Activated CD8-positive, alpha-beta memory T cell treated with anti-CD3 and anti-CD28 coated beads, Interleukin-2, amount 10 ng/mL, durations not matched to agents 7 days and 5 days (primary cell): ENCODE data around the gene SPRR2A. TPM values are rescaled to one million over a fixed set of nuclear protein-coding genes. Genes with fewer than 3 reads are reported as not detected.
"Not testable (repeated sequence)": the region's sequence is repeated elsewhere in the genome, so short reads cannot be mapped to it uniquely, and the experiment has no call there.

ENCODE experiments used
- ATAC-seq: fragments of 150-1000 bp; cut with Tn5 transposase; one replicate; pipeline ENCODE4 v1.10.0; 2021; ENCODE audit warnings: moderate library complexity
- CTCF ChIA-PET: fragments of 350-600 bp; sonication (Branson Sonifier 250); formaldehyde crosslinking; loops from one replicate; lab custom pipeline; 2021; ENCODE audit warnings: antibody characterized with exemption; lab: Charles Lee
- DNase-seq: peaks from one replicate; pipeline ENCODE4 v3.0.0-alpha.2; 2020
- H3K27ac Mint-ChIP-seq: one replicate; pipeline ENCODE4 v1.8.0; 2021; ENCODE audit warnings: mild to moderate bottlenecking, mixed read lengths
- H3K27me3 Mint-ChIP-seq: one replicate; pipeline ENCODE4 v1.8.0; 2021; ENCODE audit warnings: mixed read lengths
- H3K36me3 Mint-ChIP-seq: one replicate; pipeline ENCODE4 v1.8.0; 2021; ENCODE audit warnings: mild to moderate bottlenecking, mixed read lengths
- H3K4me1 Mint-ChIP-seq: one replicate; pipeline ENCODE4 v1.8.0; 2021; ENCODE audit warnings: mixed read lengths
- H3K4me3 Mint-ChIP-seq: one replicate; pipeline ENCODE4 v1.8.0; 2021; ENCODE audit warnings: mild to moderate bottlenecking, moderate library complexity, mixed read lengths
- H3K9me3 Mint-ChIP-seq: one replicate; pipeline ENCODE4 v1.8.0; 2022; ENCODE audit warnings: low read depth, mixed read lengths
- total RNA-seq, 2 experiments: library from RNA; stranded (reverse); gene quantifications; one replicate each; pipeline ENCODE4 v1.2.3, GENCODE V29; 2021

SPRR2A gene
- not detected for total RNA-seq

- CTCF ChIA-PET, result no interaction called here
- Mint-ChIP-seq H3K9me3 (no peaks in the 10 kb centered on the region), H3K36me3 (no peaks in the 10 kb centered on the region), H3K4me1 (no peaks in the 10 kb centered on the region), H3K27ac (no peak within 1 kb of the TSS), H3K27me3 (peaks cover 18% of the 10 kb centered on the region), H3K4me3 (no peak within 1 kb of the TSS)
- DNase-seq, result no peak
- ATAC-seq, result no peak
These were observed at the start of gene SPRR2A for GRCh38 chr1:153057375-153057774. TSS of gene SPRR2A (minus strand) at chr1:153057512. CDS start at chr1:153056735, 777 bp downstream.

GRCh38 chr1:153100245-153100644 lies 42.9 kb upstream of the SPRR2A start:
- no peaks in the 10 kb centered on the region for H3K36me3 Mint-ChIP-seq
- H3K4me3 Mint-ChIP-seq, result no peak overlapping the region

GRCh38 chr1:153099461-153100045 lies 42.2 kb upstream of the SPRR2A start:
- Mint-ChIP-seq H3K9me3 (no peaks in the 10 kb centered on the region), H3K36me3 (no peaks in the 10 kb centered on the region), H3K27ac (no peak overlapping the region), H3K27me3 (peaks cover 9% of the 10 kb centered on the region), H3K4me1 (no peaks in the 10 kb centered on the region), H3K4me3 (no peak overlapping the region)
- no peak for DNase-seq
- CTCF ChIA-PET, result no interaction called here
- ATAC-seq, result no peak

More at GRCh38 chr1:153100245-153100644, 42.9 kb upstream of the SPRR2A start:
- Mint-ChIP-seq H3K9me3 (no peaks in the 10 kb centered on the region), H3K27ac (no peak overlapping the region), H3K27me3 (peaks cover 11% of the 10 kb centered on the region), H3K4me1 (no peaks in the 10 kb centered on the region)
- CTCF ChIA-PET, result no interaction called here
- ATAC-seq (no peak), DNase-seq (no peak)

GRCh38 chr1:153095764-153096163 lies 38.5 kb upstream of the SPRR2A start:
- ATAC-seq (no peak), DNase-seq (no peak)
- CTCF ChIA-PET, result no interaction called here
- H3K36me3 Mint-ChIP-seq, result no peaks in the 10 kb centered on the region
- H3K4me3 Mint-ChIP-seq, result no peak overlapping the region
- peaks cover 9% of the 10 kb centered on the region for H3K27me3 Mint-ChIP-seq
- no peaks in the 10 kb centered on the region for H3K4me1 Mint-ChIP-seq
- no peaks in the 10 kb centered on the region for H3K9me3 Mint-ChIP-seq
- no peak overlapping the region for H3K27ac Mint-ChIP-seq

- H3K9me3 Mint-ChIP-seq, result no peaks in the 10 kb centered on the region
- H3K36me3 Mint-ChIP-seq, result no peaks in the 10 kb centered on the region
- H3K27me3 Mint-ChIP-seq, result peaks cover 10% of the 10 kb centered on the region
- ATAC-seq (no peak), DNase-seq (no peak)
- no peaks in the 10 kb centered on the region for H3K4me1 Mint-ChIP-seq
- no peak within 1 kb of the TSS for H3K4me3 Mint-ChIP-seq
- H3K27ac Mint-ChIP-seq, result no peak within 1 kb of the TSS
- CTCF ChIA-PET, result no interaction called here
These were observed 37.1 kb upstream of the SPRR2A start, which contains the start of gene SPRR2E for GRCh38 chr1:153094426-153094825. TSS of gene SPRR2E (minus strand) at chr1:153094526. CDS start at chr1:153093751, 775 bp downstream.

- Mint-ChIP-seq H3K4me3 (no peak overlapping the region), H3K36me3 (no peaks in the 10 kb centered on the region), H3K9me3 (no peaks in the 10 kb centered on the region), H3K4me1 (no peaks in the 10 kb centered on the region), H3K27me3 (peaks cover 13% of the 10 kb centered on the region), H3K27ac (no peak overlapping the region)
- ATAC-seq, result no peak
- no peak for DNase-seq
- CTCF ChIA-PET, result no interaction called here
These were observed 30.3 kb upstream of the SPRR2A start for GRCh38 chr1:153087652-153088051.

GRCh38 chr1:153081736-153082135 lies 24.4 kb upstream of the SPRR2A start:
- no peak overlapping the region for H3K4me3 Mint-ChIP-seq
- no peak for DNase-seq
- CTCF ChIA-PET, result no interaction called here
- peaks cover 5% of the 10 kb centered on the region for H3K9me3 Mint-ChIP-seq
- ATAC-seq, result no peak
- H3K36me3 Mint-ChIP-seq, result no peaks in the 10 kb centered on the region
- H3K27me3 Mint-ChIP-seq, result peaks cover 7% of the 10 kb centered on the region
- H3K4me1 Mint-ChIP-seq, result no peaks in the 10 kb centered on the region
- no peak overlapping the region for H3K27ac Mint-ChIP-seq

GRCh38 chr1:153072806-153073726 lies 15.8 kb upstream of the SPRR2A start:
- CTCF ChIA-PET, result interaction anchor here (0.6 kb wide), 1 partner anchor 419 kb away, joined by 5 read pairs; no protein-coding TSS in a partner anchor
- Mint-ChIP-seq H3K27me3 (no peaks in the 10 kb centered on the region), H3K9me3 (no peaks in the 10 kb centered on the region), H3K27ac (no peak overlapping the region), H3K4me1 (no peaks in the 10 kb centered on the region), H3K36me3 (no peaks in the 10 kb centered on the region), H3K4me3 (no peak overlapping the region)
- ATAC-seq (no peak), DNase-seq (no peak)

- Mint-ChIP-seq H3K27me3 (peaks cover under 1% of the 10 kb centered on the region), H3K4me1 (no peaks in the 10 kb centered on the region), H3K36me3 (no peaks in the 10 kb centered on the region), H3K27ac (no peak within 1 kb of the TSS), H3K9me3 (no peaks in the 10 kb centered on the region), H3K4me3 (no peak within 1 kb of the TSS)
- CTCF ChIA-PET, result no interaction called here
- DNase-seq (no peak), ATAC-seq (no peak)
These were observed 14.2 kb upstream of the SPRR2A start, which contains the start of gene SPRR2B for GRCh38 chr1:153071511-153071910. TSS of gene SPRR2B (minus strand) at chr1:153071611. CDS start at chr1:153070839, 772 bp downstream.

GRCh38 chr1:153070243-153070642 lies 12.9 kb upstream of the SPRR2A start:
- ATAC-seq (no peak), DNase-seq (no peak)
- H3K27ac Mint-ChIP-seq, result no peak overlapping the region
- H3K27me3 Mint-ChIP-seq, result peaks cover 10% of the 10 kb centered on the region
- H3K4me1 Mint-ChIP-seq, result no peaks in the 10 kb centered on the region
- no peak overlapping the region for H3K4me3 Mint-ChIP-seq
- H3K36me3 Mint-ChIP-seq, result no peaks in the 10 kb centered on the region
- no peaks in the 10 kb centered on the region for H3K9me3 Mint-ChIP-seq
- CTCF ChIA-PET, result no interaction called here

GRCh38 chr1:153058826-153059784 lies 1.8 kb upstream of the SPRR2A start:
- DNase-seq (no peak), ATAC-seq (no peak)
- no peaks in the 10 kb centered on the region for H3K9me3 Mint-ChIP-seq
- H3K36me3 Mint-ChIP-seq, result no peaks in the 10 kb centered on the region
- H3K27me3 Mint-ChIP-seq, result peaks cover 22% of the 10 kb centered on the region
- H3K4me3 Mint-ChIP-seq, result no peak overlapping the region
- no peak overlapping the region for H3K27ac Mint-ChIP-seq
- CTCF ChIA-PET, result no interaction called here
- H3K4me1 Mint-ChIP-seq, result no peaks in the 10 kb centered on the region

GRCh38 chr1:153058154-153058553 lies 842 bp upstream of the SPRR2A start:
- H3K27me3 Mint-ChIP-seq, result peaks cover 17% of the 10 kb centered on the region
- H3K36me3 Mint-ChIP-seq, result no peaks in the 10 kb centered on the region
- no peak overlapping the region for H3K4me3 Mint-ChIP-seq
- no peaks in the 10 kb centered on the region for H3K4me1 Mint-ChIP-seq
- no peak overlapping the region for H3K27ac Mint-ChIP-seq
- CTCF ChIA-PET, result no interaction called here
- ATAC-seq (no peak), DNase-seq (no peak)
- no peaks in the 10 kb centered on the region for H3K9me3 Mint-ChIP-seq

GRCh38 chr1:153056111-153056510 lies 1.2 kb downstream of the SPRR2A start:
- CTCF ChIA-PET, DNase-seq, H3K27ac Mint-ChIP-seq, H3K9me3 Mint-ChIP-seq, H3K4me3 Mint-ChIP-seq, ATAC-seq, H3K4me1 Mint-ChIP-seq, H3K36me3 Mint-ChIP-seq: not testable (repeated sequence)
- peaks cover 24% of the 10 kb centered on the region for H3K27me3 Mint-ChIP-seq
